Mammary epithelial cell (primary cell): ENCODE results near the gene OSER1.

Experiments used
- CTCF ChIP-seq, 2 donors: IDR thresholded peaks in 1 of 2; conservative IDR thresholded peaks in 1 of 2; 2 replicates each; pipeline ENCODE4 v1.5.1; 2011 to 2012; ENCODE audit warnings: inconsistent platforms in 2 of 2, low read length in 2 of 2, mild to moderate bottlenecking in 2 of 2, control low read depth in 1 of 2, low read depth in 1 of 2; ENCODE audit not compliant: insufficient read depth in 1 of 2; ENCODE audit errors: extremely low read depth in 1 of 2
- EZH2 ChIP-seq: IDR thresholded peaks from 2 replicates; pipeline ENCODE4 v1.6.1; 2012; ENCODE audit warnings: low read length, inconsistent platforms, borderline replicate concordance

- TF ChIP-seq CTCF (conservative IDR thresholded peaks at IDR 0.05 in 1 of 2, IDR thresholded peaks at IDR 0.05 in 1 of 2; ENCODE audit: extremely low read depth in 1 of 2, insufficient read depth in 1 of 2, low read depth in 1 of 2, low read length in 2 of 2) (no peak), EZH2 (no peak)
These were observed 10.2 kb downstream of the OSER1 start for GRCh38 chr20:44200371-44200770.
